Transverse colon (tissue), 4 donors: Measurements from ENCODE around the gene XPO6. TPM values are rescaled to one million over a fixed set of nuclear protein-coding genes. Genes with fewer than 3 reads are reported as not detected.

Experiments used
- DNase-seq: peaks from one replicate; pipeline ENCODE4 v3.0.0-alpha.2; 2019
- H3K27ac ChIP-seq, 4 donors: fragments of 200-600 bp; sonication (generic); 2 replicates each; pipeline ENCODE4 v1.5.1; 2016 to 2018; ENCODE audit warnings: inconsistent platforms in 4 of 4
- H3K27me3 ChIP-seq: fragments of 200-600 bp; sonication (generic); 2 replicates; pipeline ENCODE4 v1.5.1; 2017; ENCODE audit warnings: inconsistent platforms
- H3K36me3 ChIP-seq, 4 donors: fragments of 200-600 bp; sonication (generic); 2 replicates each; pipeline ENCODE4 v1.5.1; 2017 to 2019; ENCODE audit warnings: inconsistent platforms in 4 of 4
- H3K4me1 ChIP-seq, 4 donors: fragments of 200-600 bp; sonication (generic); 2 replicates each; pipeline ENCODE4 v1.5.1; 2017 to 2020; ENCODE audit warnings: inconsistent platforms in 4 of 4
- H3K4me3 ChIP-seq, 4 donors: fragments of 200-600 bp; sonication (generic); 1 replicate in 1 of 4; 2 replicates in 3 of 4; pipeline versions ENCODE4 v1.5.1 to v1.6.1; 2017 to 2019; ENCODE audit warnings: inconsistent platforms in 4 of 4
- H3K9me3 ChIP-seq, 2 donors: fragments of 200-600 bp; sonication (generic); 2 replicates each; pipeline ENCODE4 v1.5.1; 2017 to 2019; ENCODE audit warnings: inconsistent platforms in 2 of 2
- EP300 ChIP-seq: sonication (generic); formaldehyde crosslinking; IDR thresholded peaks from one replicate; pipeline ENCODE4 v1.6.1; 2017; ENCODE audit warnings: antibody characterized with exemption, low read depth
- POLR2A ChIP-seq: fragments of 450-650 bp; IDR thresholded peaks from one replicate; pipeline ENCODE4 v1.6.1; 2016; ENCODE audit warnings: antibody characterized with exemption, mild to moderate bottlenecking, moderate library complexity
- POLR2AphosphoS5 ChIP-seq, 3 donors: sonication (generic); formaldehyde crosslinking; IDR thresholded peaks; one replicate each; pipeline ENCODE4 v1.6.1; 2016; ENCODE audit warnings: antibody characterized with exemption in 3 of 3
- WGBS, 2 donors: methylation state at CpG; one replicate each; pipeline ENCODE4 v1.1.5; 2018; ENCODE audit warnings: low coverage in 1 of 2; 5-methylcytosine and 5-hydroxymethylcytosine counted together
- in situ Hi-C, 4 donors: fragments of 200-750 bp; cut with MboI; loops; one replicate each; pipeline versions ENCODE4 v1.15.0 to v1.15.1; 2017; ENCODE audit warnings: low sequenced_read_pairs in 3 of 4, low pct_ligation_motif_present in 1 of 4, low pct_unique_long_range_greater_than_20kb in 1 of 4
- intact Hi-C: fragments of 100-400 bp; cut with DNase I; formaldehyde crosslinking; loops from one replicate; pipeline ENCODE4 v1.15.1; 2023; ENCODE audit warnings: low total_unique reads
- total RNA-seq, 4 donors: library from RNA; depleted of rRNA; stranded (reverse); fragments of >200 nt; gene quantifications; one replicate each; pipeline ENCODE4 v1.1.0, GENCODE V29; 2016
- TF ChIP-seq, protein P1 (sequence below), 5 experiments: fragments of 200-600 bp in 3 of 5; fragments of 450-650 bp in 2 of 5; sonication (generic) in 3 of 5; IDR thresholded peaks; 1 replicate in 2 of 5; 2 replicates in 3 of 5; pipeline ENCODE4 v1.5.1; 2016 to 2017; ENCODE audit warnings: antibody characterized with exemption in 5 of 5, inconsistent platforms in 3 of 5, mild to moderate bottlenecking in 2 of 5, moderate library complexity in 1 of 5

Gene XPO6
- total RNA-seq, 4 donors from 2014 or later: 140 to 254 (median 204) TPM

GRCh38 chr16:28090646-28091377 lies 121.0 kb downstream of the XPO6 start:
- in situ Hi-C loops: no loop called here
- H3K9me3 ChIP-seq: no peaks in the 10 kb centered on the region
- DNase-seq: no peak
- no peaks in the 10 kb centered on the region for H3K27me3 ChIP-seq
- H3K27ac ChIP-seq: no peak overlapping the region
- no peak for TF ChIP-seq EP300
- TF ChIP-seq POLR2A: no peak
- TF ChIP-seq, protein P1, sequence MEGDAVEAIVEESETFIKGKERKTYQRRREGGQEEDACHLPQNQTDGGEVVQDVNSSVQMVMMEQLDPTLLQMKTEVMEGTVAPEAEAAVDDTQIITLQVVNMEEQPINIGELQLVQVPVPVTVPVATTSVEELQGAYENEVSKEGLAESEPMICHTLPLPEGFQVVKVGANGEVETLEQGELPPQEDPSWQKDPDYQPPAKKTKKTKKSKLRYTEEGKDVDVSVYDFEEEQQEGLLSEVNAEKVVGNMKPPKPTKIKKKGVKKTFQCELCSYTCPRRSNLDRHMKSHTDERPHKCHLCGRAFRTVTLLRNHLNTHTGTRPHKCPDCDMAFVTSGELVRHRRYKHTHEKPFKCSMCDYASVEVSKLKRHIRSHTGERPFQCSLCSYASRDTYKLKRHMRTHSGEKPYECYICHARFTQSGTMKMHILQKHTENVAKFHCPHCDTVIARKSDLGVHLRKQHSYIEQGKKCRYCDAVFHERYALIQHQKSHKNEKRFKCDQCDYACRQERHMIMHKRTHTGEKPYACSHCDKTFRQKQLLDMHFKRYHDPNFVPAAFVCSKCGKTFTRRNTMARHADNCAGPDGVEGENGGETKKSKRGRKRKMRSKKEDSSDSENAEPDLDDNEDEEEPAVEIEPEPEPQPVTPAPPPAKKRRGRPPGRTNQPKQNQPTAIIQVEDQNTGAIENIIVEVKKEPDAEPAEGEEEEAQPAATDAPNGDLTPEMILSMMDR (IDR thresholded peaks at IDR 0.05): no peak
- no peak for TF ChIP-seq POLR2AphosphoS5 (IDR thresholded peaks at IDR 0.05)
- no peak overlapping the region for H3K4me3 ChIP-seq
- 80% methylated on average over 19 of the region's 19 CpGs; no CpG with 5 or more reads in 1 of the 2 donors for whole genome bisulfite sequencing, 2 donors
- no peaks in the 10 kb centered on the region for H3K4me1 ChIP-seq
- intact Hi-C loops: no loop called here
- no peaks in the 10 kb centered on the region for H3K36me3 ChIP-seq

GRCh38 chr16:28089992-28090365 lies 121.8 kb downstream of the XPO6 start:
- Histone ChIP-seq H3K36me3 (no peaks in the 10 kb centered on the region), H3K27ac (no peak overlapping the region), H3K4me1 (no peaks in the 10 kb centered on the region), H3K4me3 (no peak overlapping the region), H3K27me3 (no peaks in the 10 kb centered on the region), H3K9me3 (no peaks in the 10 kb centered on the region)
- 73 to 87% methylated on average over 2 to 7 of the region's 7 CpGs for WGBS, 2 donors
- no peak for TF ChIP-seq EP300
- no peak for TF ChIP-seq POLR2A
- TF ChIP-seq POLR2AphosphoS5 (IDR thresholded peaks at IDR 0.05): no peak
- TF ChIP-seq, protein P1 (IDR thresholded peaks at IDR 0.05): no peak
- DNase-seq: no peak
- in situ Hi-C loops: no loop called here
- intact Hi-C loops: no loop called here

DNA sequence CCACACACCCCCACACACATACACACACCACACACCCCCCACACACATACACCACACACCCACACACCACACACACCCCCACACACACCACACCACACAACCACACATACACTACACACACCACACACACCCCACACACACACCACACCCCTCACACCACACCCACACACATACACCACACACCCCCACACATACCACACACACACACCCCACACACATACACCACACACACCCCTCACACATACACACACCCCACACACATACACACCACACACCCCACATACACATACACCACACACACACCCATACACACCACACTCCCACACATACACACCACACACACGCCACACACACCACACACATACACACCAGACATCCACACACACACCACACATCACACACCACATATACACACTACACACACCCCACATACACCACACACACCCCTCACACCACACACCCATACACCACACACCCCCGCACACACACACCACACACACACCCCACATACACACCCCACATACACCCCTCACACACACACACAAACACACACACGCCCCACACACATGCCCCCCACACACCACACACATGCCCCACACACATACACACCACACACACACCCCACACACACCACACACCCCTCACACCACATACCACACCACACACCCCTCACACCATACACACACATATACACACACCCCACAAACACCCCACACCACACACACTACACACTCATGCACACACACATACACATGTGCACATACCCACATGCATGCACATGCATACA lies 122.4 kb downstream of the XPO6 start:
- no peak overlapping the region for H3K4me3 ChIP-seq
- no peaks in the 10 kb centered on the region for H3K27me3 ChIP-seq
- no peaks in the 10 kb centered on the region for H3K4me1 ChIP-seq
- in situ Hi-C loops: no loop called here
- WGBS, 2 donors: 95 to 100% methylated on average over 1 to 3 of the region's 3 CpGs
- TF ChIP-seq POLR2AphosphoS5 (IDR thresholded peaks at IDR 0.05): no peak
- H3K27ac ChIP-seq: no peak overlapping the region
- H3K9me3 ChIP-seq: no peaks in the 10 kb centered on the region
- intact Hi-C loops: no loop called here
- no peak for DNase-seq
- no peaks in the 10 kb centered on the region for H3K36me3 ChIP-seq

DNA sequence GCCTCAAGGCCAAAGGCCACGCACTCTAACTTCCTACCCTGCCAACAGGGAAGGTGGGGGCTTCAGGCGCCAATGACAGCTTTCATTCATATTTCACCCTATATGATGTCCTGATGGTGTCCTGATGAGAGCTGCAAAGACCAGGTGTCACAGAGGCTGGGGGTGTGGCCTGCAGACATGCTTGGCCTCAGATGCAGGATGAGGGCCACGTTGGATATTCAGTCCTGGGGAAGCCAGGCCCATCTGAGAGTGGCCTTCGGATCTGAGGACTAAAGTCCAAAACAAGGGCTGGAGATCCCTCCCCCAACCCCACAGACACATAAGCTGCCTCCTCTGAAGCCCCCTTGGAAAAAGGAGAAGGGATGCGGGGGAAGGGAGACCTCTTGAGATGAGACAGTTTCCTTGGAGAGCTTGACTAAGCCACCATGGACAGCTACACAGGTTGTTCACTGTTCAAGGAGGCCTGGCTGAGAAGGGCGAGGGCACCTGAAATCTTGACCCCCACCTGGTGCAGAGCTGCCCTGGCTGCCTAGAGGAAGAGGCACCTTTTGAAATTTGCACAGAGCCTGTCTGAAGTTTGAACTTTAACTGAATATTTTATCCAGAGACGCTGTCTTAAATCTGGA lies 124.0 kb downstream of the XPO6 start:
- intact Hi-C loops (no loop called here), in situ Hi-C loops (no loop called here)
- no peaks in the 10 kb centered on the region for H3K9me3 ChIP-seq
- DNase-seq: no peak
- H3K27me3 ChIP-seq: no peaks in the 10 kb centered on the region
- WGBS, 2 donors: 88% methylated on average over 7 of the region's 7 CpGs; no CpG with 5 or more reads in 1 of the 2 donors
- H3K4me1 ChIP-seq: peaks cover 0 to 4% (median 2%) of the 10 kb centered on the region in 4 donors
- TF ChIP-seq EP300 (no peak), POLR2AphosphoS5 (IDR thresholded peaks at IDR 0.05) (no peak), POLR2A (no peak)
- TF ChIP-seq, protein P1 (IDR thresholded peaks at IDR 0.05): no peak
- H3K4me3 ChIP-seq: no peak overlapping the region
- no peak overlapping the region for H3K27ac ChIP-seq
- no peaks in the 10 kb centered on the region for H3K36me3 ChIP-seq
